ENCODE measurements around the gene RHOV. TPM values are rescaled to one million over a fixed set of nuclear protein-coding genes. Genes with fewer than 3 reads are reported as not detected.

RHOV gene
- total RNA-seq, 1 experiment from 2014 or later = 1.4 TPM

DNA sequence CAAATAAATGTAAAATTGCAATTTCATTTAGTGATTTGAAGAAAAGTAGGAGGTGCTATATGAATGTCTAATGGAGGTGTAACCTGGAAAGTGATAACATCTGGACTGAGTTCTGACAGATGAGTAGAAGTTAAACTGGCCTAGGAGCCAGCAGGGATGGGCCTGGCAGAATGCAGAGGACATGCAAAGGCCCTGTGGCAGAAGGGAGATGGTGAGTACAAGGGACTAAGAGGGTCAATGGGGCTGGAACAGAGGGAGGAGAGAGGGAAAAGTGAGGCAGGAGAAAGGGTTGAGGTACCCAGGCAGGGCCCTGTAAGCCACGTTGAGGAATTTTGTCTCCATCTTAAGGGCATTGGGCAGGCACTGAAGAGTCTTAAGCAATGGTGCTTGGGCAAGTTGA lies 42.2 kb downstream of the RHOV start:
- Histone ChIP-seq H3K4me2 (no peak overlapping the region), H3F3A (ENCODE audit: insufficient read depth, low read depth) (peaks cover 25% of the 10 kb centered on the region), H3K9me2 (ENCODE audit: insufficient read depth) (no peaks in the 10 kb centered on the region), H3K27ac (no peak overlapping the region), H3K9me3 (ENCODE audit: insufficient read depth, low read depth) (no peaks in the 10 kb centered on the region), H3K4me1 (replicated peaks; ENCODE audit: insufficient read depth) (peaks cover 31% of the 10 kb centered on the region), H3K27me3 (ENCODE audit: insufficient read depth, low read depth) (no peaks in the 10 kb centered on the region), H3K79me2 (ENCODE audit: low read depth) (no peaks in the 10 kb centered on the region), H3K4me3 (no peak overlapping the region), H4K20me1 (ENCODE audit: insufficient read depth) (no peaks in the 10 kb centered on the region), H2AFZ (no peak overlapping the region), H3K36me3 (ENCODE audit: low read depth) (no peaks in the 10 kb centered on the region)
- intact Hi-C loops (cut with micrococcal nuclease; ENCODE audit: unreplicated experiment) = no loop called here
- no TSS peak for BruUV-seq (replicated peaks)
- ChIA-PET POLR2A (ENCODE audit: unreplicated experiment) (no interaction called here), CTCF (no interaction called here)
- no peak for DNase-seq
- no peak for TF ChIP-seq EZH2 (IDR thresholded peaks at IDR 0.05; ENCODE audit: low read depth)
- TF ChIP-seq, protein P1, sequence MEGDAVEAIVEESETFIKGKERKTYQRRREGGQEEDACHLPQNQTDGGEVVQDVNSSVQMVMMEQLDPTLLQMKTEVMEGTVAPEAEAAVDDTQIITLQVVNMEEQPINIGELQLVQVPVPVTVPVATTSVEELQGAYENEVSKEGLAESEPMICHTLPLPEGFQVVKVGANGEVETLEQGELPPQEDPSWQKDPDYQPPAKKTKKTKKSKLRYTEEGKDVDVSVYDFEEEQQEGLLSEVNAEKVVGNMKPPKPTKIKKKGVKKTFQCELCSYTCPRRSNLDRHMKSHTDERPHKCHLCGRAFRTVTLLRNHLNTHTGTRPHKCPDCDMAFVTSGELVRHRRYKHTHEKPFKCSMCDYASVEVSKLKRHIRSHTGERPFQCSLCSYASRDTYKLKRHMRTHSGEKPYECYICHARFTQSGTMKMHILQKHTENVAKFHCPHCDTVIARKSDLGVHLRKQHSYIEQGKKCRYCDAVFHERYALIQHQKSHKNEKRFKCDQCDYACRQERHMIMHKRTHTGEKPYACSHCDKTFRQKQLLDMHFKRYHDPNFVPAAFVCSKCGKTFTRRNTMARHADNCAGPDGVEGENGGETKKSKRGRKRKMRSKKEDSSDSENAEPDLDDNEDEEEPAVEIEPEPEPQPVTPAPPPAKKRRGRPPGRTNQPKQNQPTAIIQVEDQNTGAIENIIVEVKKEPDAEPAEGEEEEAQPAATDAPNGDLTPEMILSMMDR (conservative IDR thresholded peaks at IDR 0.05) = no peak

DNA sequence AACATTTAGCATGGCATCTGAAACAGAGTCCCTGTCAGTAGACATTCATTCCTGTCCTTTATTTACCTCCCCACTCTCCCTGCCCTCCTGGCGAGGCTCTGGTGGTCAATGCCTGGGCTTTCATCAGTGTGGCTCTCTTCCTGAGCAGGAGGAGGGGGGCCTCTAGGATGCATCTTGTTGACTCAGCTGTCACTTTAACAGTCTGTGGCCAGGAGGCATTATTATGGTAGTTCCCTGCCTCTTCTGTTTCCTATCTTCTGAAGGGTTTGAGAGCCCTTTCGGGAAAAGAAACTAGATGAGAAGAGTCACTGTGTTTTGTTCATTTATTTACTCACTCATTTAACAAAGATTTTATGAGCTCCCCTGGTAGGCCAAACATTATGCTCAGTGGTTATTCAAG lies 43.1 kb downstream of the RHOV start:
- Histone ChIP-seq H3K36me3 (ENCODE audit: low read depth) (no peaks in the 10 kb centered on the region), H2AFZ (no peak overlapping the region), H3K79me2 (ENCODE audit: low read depth) (no peaks in the 10 kb centered on the region), H3K4me1 (replicated peaks; ENCODE audit: insufficient read depth) (peaks cover 38% of the 10 kb centered on the region), H4K20me1 (ENCODE audit: insufficient read depth) (no peaks in the 10 kb centered on the region), H3K4me3 (no peak overlapping the region), H3K9me2 (ENCODE audit: insufficient read depth) (no peaks in the 10 kb centered on the region), H3K4me2 (no peak overlapping the region), H3F3A (ENCODE audit: insufficient read depth, low read depth) (peaks cover 32% of the 10 kb centered on the region), H3K9me3 (ENCODE audit: insufficient read depth, low read depth) (no peaks in the 10 kb centered on the region), H3K27ac (no peak overlapping the region), H3K27me3 (ENCODE audit: insufficient read depth, low read depth) (no peaks in the 10 kb centered on the region)
- no peak for DNase-seq
- POLR2A ChIA-PET (ENCODE audit: unreplicated experiment) = no interaction called here
- CTCF ChIA-PET = interaction anchor here (0.6 kb wide), 3 partner anchors 22 to 110 kb away, joined by 4 to 8 read pairs (median 6); no protein-coding TSS in a partner anchor
- BruUV-seq (replicated peaks) = no TSS peak
- intact Hi-C loops (cut with micrococcal nuclease; ENCODE audit: unreplicated experiment) = no loop called here
- TF ChIP-seq EZH2 (IDR thresholded peaks at IDR 0.05; ENCODE audit: low read depth) = no peak
- TF ChIP-seq, protein P1 (conservative IDR thresholded peaks at IDR 0.05) = no peak

DNA sequence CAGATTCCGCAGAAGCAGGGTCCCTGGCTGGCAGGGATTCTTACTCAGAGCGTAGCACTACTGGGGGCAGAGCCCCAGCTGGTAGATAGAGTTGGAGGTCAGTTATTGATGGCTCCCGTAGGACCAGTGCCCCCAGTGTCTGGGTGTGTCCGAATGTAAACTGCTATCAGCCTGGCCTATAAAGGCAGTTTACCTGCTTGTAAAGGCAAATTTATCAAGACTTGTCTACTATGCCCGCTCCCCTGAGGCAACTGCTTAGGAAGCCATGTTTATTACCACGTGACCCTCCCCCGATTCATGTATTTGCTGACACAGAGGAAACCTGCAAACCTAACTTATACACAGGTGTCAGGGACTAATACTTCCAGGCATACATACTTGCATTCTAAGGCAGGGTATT lies 44.9 kb downstream of the RHOV start:
- no peak overlapping the region for H3K4me2 ChIP-seq
- CTCF ChIA-PET = interaction anchor here (1.6 kb wide), 1 partner anchor 15 kb away, joined by 3 read pairs; no protein-coding TSS in a partner anchor

More for the DNA sequence above, 44.9 kb downstream of the RHOV start:
- no peaks in the 10 kb centered on the region for H3K9me2 ChIP-seq (ENCODE audit: insufficient read depth)
- no peaks in the 10 kb centered on the region for H3K27me3 ChIP-seq (ENCODE audit: insufficient read depth, low read depth)
- no peak overlapping the region for H2AFZ ChIP-seq
- H3K36me3 ChIP-seq (ENCODE audit: low read depth) = no peaks in the 10 kb centered on the region
- H3K9me3 ChIP-seq (ENCODE audit: insufficient read depth, low read depth) = no peaks in the 10 kb centered on the region
- no peak overlapping the region for H3K4me3 ChIP-seq
- peaks cover 36% of the 10 kb centered on the region for H3F3A ChIP-seq (ENCODE audit: insufficient read depth, low read depth)
- BruUV-seq (replicated peaks) = no TSS peak
- TF ChIP-seq EZH2 (IDR thresholded peaks at IDR 0.05; ENCODE audit: low read depth) = no peak
- TF ChIP-seq, protein P1 (conservative IDR thresholded peaks at IDR 0.05) = no peak
- no peak for DNase-seq
- no peak overlapping the region for H3K27ac ChIP-seq
- peaks cover 36% of the 10 kb centered on the region for H3K4me1 ChIP-seq (replicated peaks; ENCODE audit: insufficient read depth)
- H4K20me1 ChIP-seq (ENCODE audit: insufficient read depth) = no peaks in the 10 kb centered on the region
- H3K79me2 ChIP-seq (ENCODE audit: low read depth) = no peaks in the 10 kb centered on the region
- intact Hi-C loops (cut with micrococcal nuclease; ENCODE audit: unreplicated experiment) = no loop called here
- POLR2A ChIA-PET (ENCODE audit: unreplicated experiment) = no interaction called here

All from PC-9 (cell line).